Activated CD8-positive, alpha-beta memory T cell treated with anti-CD3 and anti-CD28 coated beads, Interleukin-2, amount 50 U/mL, for 1 hour (primary cell): ENCODE measurements around the gene RHOF.

Experiments used
- DNase-seq: peaks from one replicate; pipeline ENCODE4 v3.0.0-alpha.2; 2020; ENCODE audit errors: extremely low read depth

The RHOF gene

GRCh38 chr12:121793440-121793837, at the start of gene RHOF:
RHOF (minus strand) TSS chr12:121793688; CDS start chr12:121793633, 55 bp downstream.
- no peak for DNase-seq

GRCh38 chr12:121839993-121840761, 46.7 kb upstream of the RHOF start:
- no peak for DNase-seq

GRCh38 chr12:121839106-121839992, 45.9 kb upstream of the RHOF start:
- peak; percentile 99 for DNase-seq

DNA sequence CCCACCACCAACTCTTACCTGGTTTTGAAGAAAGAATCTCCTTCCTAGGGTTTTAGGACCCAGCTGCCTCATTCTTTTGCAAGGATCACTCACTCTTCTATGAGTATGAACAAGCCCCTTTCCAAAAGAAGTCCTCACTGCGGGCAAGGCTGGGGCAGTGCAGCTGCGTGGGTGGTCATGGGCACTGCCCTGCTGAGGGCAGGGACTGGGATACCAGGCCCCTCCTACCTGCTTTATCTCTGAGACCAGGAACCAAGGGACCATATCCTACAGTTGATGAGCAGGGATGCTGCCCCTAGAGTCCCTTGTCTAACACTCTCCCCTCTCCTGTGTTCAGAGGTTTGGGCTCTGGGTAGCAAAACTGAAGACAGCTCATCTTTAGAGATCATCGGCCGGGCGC, 44.6 kb upstream of the RHOF start:
- DNase-seq = no peak

GRCh38 chr12:121837680-121838079, 44.2 kb upstream of the RHOF start:
- no peak for DNase-seq

DNA sequence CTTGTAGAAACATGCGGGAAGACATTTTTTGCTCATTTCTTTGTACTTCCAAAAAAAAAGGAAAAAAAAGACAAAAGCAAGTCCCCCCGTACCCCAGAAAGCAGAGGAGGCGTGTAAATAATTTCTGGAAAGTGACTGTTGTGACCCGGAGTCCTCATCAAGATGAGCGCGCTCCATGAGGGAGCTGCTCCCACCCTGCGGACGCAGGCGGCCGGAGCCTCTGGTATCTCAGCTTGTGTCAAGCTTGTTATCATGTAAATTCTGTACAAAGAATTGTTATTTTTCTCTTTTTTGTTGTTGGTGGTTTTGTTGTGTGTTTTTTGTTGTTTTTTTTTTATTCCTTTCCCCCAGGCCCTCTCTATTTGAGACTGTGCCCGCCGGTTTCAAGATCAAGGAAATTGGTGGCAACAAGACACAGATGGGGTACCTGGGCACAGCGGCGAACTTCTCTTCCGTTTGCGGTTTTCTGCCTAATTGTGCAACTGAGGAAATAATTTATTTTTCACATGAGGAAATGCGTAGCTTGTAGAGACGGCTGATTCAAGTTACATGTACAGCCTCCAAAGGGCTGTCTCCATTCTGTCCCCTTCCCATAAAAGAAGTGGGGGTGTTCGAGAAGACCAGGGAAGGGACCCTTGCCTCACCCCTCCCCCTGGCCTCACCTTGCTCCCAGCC, 38.2 kb upstream of the RHOF start:
- no peak for DNase-seq

DNA sequence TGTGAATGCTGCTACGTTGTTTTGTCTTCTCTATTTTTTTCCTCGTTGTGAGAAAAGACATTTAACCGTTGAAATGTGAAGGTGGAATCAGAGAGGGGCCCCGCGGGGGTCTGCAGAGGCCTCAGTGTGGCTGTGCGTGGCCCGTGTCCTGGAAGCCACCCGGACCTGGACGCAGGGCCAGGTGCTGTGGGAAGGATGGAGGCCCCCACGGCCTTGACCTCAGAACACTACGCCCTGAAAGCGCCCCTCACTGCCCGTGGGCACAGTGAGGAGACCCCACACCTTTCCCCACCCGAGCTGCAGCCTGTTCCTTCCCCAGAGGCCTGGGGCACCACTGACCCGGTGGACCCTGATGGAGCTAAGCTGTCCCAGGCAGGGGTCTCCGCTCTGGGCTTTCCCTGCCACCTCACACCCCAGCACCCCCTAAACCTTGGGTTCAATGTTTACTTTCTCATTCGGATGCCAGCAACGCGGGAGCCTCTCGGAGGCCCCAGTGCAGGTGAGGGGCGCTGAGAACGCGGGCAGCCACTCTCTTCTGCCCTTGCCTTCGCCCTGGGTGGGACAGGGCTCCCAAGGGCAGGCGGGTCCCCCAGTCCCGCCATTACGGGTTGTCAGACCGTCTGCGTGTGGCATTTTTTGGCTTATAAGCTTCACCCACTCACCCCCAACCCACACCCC, 37.2 kb upstream of the RHOF start:
- DNase-seq = no peak

DNA sequence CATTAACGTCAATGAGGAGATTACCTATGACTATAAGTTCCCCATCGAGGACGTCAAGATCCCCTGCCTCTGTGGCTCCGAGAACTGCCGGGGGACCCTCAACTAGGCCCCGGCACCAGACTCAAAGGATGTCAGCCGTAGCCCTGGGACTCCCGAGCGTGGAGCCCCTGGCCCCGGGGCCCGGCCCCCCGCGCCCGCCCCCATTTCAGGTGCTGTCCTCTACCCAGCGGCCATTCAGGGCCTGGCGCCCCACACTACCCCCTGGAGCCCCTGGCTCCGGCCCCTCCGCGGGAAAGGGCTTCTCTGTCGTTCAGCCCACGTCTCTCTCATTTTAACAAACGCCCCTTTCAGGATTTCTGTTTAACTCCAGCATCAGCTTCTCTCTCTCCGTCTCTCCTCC, 36.6 kb upstream of the RHOF start:
- DNase-seq = no peak

DNA sequence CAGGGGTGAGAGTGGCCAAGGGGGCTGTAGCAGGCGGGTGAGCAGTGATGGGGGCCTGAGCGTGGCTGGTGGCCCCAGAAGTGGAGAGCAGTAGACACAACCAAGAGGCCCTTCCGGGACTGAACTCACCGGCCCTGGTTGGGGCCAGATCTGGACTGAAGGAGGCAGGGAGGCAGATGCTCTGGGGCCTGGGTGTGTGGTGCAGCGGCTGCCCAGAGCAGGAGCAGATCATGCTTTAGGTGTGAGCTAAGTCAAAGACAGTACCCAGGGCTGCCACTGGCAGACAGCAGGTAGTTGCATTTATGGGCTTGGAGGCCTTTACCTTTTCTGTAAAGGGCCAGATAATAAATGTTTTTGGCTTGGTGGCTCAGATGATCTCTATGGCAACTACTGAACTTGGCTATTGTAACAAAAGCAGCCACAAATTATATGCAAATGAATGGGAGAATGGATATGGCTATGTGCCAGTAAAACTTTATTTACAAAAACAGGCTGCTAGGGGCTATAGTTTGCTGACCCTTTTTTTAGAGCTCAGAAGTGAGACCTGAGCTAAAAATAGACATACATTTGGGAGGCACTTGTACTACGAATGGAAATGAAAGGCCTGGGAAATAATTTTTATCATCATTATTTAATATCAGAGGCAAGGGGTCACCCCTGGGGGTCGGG, 35.9 kb upstream of the RHOF start:
- DNase-seq = no peak

DNA sequence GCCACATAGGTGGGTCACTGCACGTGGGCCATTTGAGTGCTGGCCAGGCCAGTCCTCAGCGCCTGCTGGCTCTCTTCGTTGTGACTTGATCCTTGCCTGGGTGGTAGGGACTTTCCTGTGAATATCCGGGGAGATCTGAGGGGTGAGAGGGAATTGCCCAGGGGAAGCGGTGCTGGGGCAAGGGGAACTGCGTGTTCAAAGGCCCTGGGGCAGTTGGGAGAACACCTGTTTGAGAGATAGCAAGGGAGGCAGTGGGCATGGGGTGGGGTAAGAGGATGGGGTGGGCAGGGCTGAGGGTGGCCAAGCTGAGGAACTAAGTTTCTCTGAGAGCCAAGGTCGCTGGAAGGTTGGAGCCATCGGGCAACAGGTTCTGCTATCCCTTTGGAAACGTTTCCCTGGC, 35.3 kb upstream of the RHOF start:
- DNase-seq = no peak

DNA sequence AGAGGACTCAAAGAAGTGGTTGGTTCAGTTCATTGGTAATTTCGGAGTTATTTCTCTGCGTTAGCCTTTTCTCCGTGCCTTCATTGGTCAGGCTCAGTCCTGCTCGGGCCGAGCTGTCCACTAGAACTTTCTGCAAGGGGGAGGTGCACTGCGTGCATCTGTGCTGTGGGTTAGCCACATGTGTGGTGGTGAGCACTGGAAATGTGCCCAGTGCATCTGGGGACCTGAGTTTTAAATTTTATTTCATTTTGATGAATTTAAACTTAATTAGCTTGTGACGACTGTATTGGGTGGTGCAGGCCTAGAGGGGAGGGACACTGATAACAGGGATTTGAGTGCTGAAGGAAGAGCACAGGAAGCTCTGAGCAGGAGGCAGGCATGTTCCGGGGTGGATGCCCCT, 34.8 kb upstream of the RHOF start:
- DNase-seq = no peak

- no peak for DNase-seq
These were observed 34.0 kb upstream of the RHOF start for GRCh38 chr12:121827351-121828099.

DNA sequence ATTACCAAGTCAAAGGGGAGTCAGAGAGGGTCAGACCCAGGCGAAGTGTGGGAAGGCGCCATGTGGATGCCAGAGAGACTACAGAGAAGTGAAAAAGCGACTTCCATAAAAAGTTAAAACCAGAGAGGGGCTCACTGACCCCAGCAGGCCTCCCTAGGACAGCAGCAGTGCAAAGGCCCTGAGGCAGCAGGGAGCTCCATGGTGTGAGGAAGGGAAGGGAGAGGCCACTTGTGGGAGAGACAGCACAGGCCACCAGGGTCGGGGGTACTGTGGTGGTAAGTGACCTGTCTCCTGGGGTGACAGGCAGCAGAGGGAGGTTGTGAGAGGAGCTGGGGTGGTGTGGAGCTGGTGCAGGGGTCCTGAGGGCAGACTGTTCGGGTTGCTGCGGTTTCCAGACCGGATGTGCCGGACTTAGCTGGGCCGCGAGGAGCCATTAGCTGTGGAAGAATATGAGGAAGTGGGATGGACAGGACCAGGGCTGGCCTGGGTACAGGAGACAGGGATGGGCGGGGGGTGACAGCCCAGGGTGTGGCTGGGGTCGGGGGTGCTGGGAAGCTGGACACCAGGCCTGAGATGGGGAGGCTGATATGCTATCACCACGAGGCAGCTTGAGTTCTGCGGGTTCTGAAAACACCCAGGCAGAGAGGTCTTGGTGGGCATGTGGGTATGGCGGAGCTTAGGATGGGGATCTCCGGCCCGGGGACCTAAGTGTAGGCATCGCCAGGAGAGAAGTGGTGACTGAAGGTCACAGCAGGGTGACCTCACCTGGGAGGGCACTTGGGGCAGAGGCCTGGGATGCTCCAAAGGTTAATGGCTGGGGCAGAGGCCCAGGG, 33.0 kb upstream of the RHOF start:
- DNase-seq = no peak

- DNase-seq = no peak
These were observed 31.6 kb upstream of the RHOF start for GRCh38 chr12:121825041-121825523.

GRCh38 chr12:121823727-121824115, 30.2 kb upstream of the RHOF start:
- no peak for DNase-seq

DNA sequence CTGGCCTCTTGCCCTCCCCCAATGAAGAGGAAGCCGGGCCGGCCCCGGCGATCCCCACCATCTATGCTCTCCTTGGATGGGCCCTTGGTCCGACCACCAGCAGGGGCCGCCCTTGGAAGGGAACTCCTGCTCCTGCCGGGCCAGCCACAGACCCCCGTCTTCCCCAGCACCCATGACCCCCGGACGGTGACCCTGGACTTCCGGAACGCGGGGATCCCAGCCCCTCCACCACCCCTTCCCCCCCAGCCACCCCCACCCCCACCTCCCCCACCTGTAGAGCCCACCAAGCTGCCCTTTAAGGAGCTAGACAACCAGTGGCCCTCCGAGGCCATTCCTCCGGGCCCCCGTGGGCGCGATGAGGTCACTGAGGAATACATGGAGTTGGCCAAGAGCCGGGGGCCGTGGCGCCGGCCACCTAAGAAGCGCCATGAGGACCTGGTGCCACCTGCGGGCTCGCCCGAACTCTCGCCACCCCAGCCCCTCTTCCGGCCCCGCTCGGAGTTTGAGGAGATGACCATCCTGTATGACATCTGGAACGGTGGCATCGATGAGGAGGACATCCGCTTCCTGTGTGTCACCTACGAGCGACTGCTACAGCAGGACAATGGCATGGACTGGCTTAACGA, 29.7 kb upstream of the RHOF start:
- no peak for DNase-seq

- DNase-seq = no peak
These were observed 29.1 kb upstream of the RHOF start for GRCh38 chr12:121822393-121823100.

DNA sequence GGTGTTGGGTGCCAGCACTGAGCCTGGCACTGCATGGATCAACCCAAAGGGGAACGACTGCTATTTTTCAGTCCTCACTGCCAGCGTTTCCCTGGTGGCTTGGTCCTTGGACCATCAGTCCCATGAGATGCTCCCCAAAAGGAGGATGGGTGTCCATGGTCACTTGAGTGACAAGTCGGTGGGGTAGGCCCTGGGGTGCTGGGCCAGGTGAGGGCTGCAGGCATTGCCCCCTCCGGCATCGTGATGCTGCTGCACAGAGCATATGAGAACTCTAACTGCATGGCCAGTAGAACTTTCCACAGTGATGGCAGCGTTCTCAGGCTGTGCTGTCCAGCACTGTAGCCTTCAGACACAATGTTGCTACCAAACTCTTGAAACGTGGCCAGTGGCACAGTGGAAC, 26.6 kb upstream of the RHOF start:
- no peak for DNase-seq
